ENCODE data around the gene CAMTA1.

CAMTA1 gene

DNA sequence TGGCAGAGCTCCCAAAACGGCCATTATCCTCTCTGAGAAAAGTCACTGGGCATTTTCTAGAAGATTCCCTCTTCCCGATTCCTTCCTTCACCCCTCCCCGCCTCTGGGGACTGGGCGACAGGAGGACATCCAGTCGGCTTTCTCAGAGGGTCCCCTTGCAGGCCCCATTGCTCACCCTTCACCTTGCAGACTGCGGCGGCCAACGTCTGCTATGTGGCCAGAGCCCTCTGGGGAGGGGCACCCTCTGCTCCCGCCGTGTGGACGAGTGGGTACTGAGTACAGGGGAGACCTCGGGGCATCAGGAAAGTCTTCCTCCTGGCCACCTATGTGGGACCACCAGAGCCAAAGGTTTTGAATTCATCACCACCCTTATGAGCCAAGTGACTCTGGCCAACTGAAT is 692.3 kb downstream of the CAMTA1 start:
- no peak for DNase-seq (ENCODE audit: low spot score)

- DNase-seq (ENCODE audit: low spot score) = no peak
These were observed 693.0 kb downstream of the CAMTA1 start for GRCh38 chr1:7478142-7478790.

DNA sequence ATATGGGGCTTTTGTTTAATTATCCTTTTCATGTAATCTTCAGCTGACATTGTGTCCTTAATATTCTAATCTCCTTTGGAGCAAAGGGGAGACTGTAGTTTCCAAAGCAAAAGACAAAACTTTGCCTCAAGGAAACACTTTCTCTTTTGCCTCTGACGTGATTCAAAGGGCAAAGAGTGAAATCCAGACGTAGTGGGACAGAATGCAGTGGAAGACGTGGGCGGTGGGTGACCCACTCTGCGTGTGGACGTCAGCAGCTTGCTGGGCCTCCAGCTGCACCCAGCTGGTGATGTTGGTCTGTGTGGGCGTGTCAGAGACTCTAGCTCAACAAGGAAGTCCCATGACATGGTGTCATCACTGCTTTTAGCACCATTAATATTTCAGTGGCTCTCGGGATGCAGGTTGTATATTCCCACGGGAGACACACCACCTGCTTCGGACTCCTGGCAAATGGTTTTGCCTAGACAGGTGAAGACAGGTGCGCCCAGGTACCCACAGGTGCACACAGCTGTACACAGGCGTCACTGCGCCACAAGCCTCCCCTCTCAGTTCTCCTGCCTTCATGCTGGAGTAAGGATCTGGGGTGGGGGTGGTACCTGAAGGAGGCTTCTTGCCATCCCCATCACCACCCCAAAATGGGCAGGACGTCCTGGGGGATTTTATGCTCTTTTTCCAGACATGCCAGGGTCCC is 693.7 kb downstream of the CAMTA1 start:
- DNase-seq (ENCODE audit: low spot score) = no peak

DNA sequence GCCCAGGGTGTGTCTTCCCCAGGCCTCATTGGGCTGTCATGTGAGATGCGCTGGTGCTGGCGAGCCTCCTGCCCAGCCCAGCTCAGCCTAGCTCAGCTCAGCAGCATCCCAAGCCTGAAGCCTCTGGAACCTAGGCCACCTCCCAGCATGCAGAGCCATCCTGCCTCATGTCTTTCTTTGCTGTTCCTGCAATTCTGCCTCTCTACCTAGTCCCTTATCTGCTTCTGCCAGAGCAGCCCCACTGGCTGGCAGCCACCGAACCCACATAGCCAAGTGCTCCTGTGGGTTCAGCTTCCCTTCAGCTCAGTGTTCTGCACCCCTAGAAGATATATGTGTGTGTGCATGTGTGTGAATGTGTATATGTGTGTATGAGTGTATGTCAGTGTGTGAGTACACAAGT is 694.3 kb downstream of the CAMTA1 start:
- DNase-seq (ENCODE audit: low spot score) = no peak

DNA sequence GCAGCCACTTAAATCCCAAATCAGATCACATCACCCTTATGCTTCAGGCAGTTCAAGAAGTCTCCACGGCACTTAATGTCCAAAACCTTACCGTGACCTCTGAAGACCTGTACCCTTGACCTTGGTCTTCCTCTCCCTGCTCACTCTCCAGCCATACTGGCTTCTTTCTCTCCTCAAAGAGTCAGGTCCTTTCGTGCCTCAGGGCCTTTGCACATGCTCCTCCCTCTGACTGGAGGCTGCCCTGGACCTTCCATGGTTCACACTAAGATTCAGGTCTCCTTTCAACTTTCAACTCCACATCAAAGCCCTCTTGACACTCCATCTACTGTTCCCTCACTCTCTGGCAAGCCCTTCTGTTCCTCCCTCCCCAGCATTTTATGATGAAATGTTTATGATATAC is 695.9 kb downstream of the CAMTA1 start:
- no peak for DNase-seq (ENCODE audit: low spot score)

- no peak for DNase-seq (ENCODE audit: low spot score)
These were observed 696.8 kb downstream of the CAMTA1 start for GRCh38 chr1:7482077-7482476.

DNA sequence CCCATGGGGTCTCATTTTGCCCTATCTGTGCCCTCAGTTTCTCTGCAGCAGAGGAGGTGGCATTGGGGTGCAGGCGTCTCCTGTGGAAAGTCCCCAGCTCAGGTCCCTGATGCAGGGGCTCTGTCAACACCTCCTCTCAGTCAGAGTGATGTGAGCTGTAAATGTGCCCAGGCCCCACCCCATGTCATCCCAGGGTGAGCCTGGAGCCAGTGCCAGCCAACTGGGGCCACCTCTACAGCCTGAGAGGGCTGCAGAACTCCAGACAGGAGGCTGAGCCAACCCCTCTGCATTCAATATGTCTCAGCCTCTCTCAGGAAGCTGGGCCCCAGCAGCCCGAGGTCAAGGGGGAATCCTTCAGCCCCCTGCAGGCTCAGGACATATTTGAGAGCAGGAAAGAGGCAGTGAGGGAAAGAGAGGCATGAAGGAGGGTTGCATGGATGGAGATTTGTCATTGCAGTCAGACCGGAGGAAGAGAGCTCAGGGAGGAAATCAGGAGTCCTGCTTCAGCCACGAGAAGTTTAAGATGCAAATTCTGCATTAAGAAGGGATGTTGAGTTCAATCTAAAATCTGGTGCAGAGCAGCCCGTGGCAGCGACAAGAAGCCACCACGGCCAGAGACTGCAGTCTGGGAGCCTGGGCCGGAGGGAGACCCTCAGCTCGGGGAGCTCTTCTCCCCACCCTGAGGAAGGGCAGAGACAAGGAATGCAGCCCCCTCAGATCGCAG is 697.7 kb downstream of the CAMTA1 start:
- no peak for DNase-seq (ENCODE audit: low spot score)

DNA sequence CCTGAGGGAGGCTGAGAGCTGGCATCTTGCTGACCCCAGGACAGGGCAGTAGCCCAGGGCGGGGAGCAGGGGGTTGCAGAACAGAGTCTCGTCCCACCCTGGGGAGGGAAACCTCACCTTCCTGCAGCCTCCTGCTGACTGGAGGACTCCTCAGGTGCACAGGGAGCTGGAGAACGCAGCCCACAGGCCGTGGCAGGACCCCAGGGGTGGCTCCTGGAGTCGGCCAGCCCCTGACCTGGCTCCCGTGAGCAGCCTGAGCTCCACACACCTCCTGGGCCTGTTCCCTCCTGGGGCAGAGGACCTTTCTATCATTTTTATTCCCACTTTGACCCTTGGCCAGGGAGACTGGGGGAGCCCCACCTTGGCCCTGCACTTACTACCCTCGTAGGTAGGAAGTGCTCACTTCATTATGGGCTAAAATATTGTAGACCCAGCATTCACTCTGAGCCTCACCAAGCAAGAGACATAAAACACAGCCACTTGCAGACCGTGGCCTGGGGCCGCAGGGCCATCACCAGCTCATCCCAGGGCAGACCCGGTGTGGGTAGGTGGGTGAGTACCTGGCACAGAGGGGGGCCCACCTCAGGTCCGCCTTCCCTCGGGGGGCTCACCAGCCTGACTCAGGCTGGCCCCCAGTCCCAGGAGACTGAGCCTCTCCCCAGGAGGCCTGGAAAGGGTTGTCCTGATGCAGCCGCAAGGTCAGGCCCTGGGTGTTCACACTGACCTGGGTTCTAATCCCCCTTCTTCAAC is 698.6 kb downstream of the CAMTA1 start:
- no peak for DNase-seq (ENCODE audit: low spot score)

DNA sequence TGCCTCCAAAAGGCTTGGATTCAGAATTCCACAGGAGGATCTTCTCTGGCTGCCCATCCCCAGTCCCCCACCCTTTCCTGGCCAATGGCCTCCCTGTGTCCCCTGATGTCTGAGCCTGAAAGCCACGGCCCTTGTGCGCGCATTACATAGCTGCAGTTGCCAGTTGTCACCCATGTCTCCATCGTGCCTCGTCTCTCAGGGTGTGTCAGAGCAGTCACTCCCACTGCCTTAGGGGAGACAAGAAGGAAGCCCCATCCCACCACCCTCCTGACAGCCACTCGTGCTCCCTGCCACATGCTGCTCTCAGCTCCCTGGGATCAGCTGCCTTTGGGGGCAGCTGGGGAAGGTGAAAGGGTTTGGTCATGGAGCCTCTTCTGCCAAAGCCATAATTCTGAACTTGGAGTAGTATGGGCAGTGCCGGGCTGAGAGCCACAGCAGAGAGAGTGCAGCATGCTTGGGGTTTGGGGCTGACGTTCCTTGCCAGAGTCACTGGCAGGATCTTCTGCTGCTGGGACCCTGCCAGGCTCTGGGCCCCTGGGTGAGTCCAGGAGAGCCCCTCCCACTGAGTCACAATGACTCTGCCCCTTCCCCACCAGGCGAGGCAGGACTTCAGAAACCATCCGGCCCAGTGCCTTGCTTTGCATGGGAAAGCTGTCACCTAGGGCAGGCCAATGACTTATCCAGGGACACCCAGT is 700.0 kb downstream of the CAMTA1 start:
- no peak for DNase-seq (ENCODE audit: low spot score)

DNA sequence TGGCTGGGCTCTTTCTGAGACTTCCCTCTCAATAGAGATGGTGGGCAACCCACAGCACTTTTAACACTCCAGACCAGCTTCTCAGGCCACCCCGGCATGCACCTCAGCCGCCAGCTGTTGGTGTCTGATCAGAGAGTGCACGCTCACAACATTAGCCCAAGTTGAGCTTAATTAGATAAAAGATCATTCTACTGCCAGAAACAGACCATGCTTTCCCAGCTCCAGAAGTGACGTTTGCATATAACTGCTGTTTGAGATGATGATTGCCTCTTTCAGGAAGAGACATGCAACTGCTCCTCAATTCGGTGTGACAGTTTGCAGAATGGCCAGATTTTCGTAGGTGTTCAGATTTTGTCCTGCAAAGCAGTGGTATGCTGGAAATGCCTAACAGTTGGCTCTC is 700.6 kb downstream of the CAMTA1 start:
- DNase-seq (ENCODE audit: low spot score) = no peak

- DNase-seq (ENCODE audit: low spot score) = no peak
These were observed 702.7 kb downstream of the CAMTA1 start for GRCh38 chr1:7487766-7488474.

DNA sequence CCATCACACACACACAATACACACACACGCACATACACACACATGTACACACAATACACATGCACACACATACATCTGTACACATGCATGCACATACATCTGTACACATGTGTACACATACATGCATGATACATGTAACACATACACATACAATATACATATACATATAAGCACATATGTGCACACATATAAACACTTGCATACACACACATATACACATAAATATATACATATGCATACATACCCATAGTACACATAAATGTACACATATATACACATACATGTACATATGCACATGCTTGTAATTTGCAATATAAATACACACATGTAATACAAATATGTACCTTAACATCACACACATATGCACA is 703.2 kb downstream of the CAMTA1 start:
- no peak for DNase-seq (ENCODE audit: low spot score)

- DNase-seq (ENCODE audit: low spot score) = no peak
These were observed 704.3 kb downstream of the CAMTA1 start for GRCh38 chr1:7489586-7489985.

DNA sequence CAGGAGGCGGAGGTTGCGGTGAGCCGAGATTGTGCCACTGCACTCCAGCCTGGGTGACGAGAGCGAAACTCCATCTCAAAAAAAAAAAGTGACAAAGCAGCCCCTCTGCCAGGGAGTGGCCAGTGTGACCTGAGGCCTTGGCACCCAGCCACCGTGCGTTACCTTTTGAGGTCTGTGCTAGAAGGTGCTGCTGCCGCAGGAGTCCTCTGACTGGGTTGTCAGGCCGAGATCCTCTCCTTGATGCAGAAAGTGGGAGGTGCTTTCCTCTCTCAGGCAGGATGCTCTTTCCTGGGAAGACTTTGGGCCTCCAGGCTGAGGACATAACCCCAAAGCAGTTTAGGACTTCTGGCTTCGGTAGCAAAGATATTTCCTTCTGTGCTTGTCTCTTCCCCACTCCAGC is 705.3 kb downstream of the CAMTA1 start:
- DNase-seq (ENCODE audit: low spot score) = no peak

DNA sequence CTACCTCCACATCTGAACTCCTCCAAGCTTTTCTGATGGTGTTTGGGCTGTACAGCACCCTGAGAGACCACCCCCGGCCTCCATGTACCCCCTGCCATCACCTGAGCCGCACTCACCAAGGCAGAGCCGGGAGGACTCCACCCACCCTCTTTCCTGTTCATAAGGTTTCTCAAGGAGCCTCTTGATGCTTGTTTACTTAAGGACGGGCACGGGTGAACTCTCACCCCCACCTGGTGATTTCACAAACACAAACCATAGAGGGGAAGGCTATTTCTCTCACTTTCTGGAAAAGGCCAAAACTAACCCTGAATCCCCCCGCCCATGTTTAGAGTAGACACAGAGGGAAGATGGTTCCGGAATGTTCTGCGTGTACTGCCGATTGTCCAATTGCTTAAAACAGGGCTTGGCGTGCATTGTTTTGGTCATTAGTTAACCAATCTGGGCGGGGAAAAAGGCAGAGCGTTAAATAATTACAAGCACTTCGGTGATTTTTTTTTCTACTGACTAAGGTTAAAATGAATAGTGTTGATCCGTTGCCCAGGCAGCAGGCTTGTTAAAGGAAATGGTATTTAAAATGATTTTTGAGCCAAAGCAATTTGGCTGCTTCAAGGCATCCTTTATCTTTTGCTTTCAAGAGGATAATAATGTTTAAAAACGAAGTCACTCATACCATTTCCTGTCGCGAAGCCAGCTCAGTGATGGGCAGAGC is 706.0 kb downstream of the CAMTA1 start:
- DNase-seq (ENCODE audit: low spot score) = no peak

GRCh38 chr1:7491818-7492173 is 706.5 kb downstream of the CAMTA1 start:
- no peak for DNase-seq (ENCODE audit: low spot score)

DNA sequence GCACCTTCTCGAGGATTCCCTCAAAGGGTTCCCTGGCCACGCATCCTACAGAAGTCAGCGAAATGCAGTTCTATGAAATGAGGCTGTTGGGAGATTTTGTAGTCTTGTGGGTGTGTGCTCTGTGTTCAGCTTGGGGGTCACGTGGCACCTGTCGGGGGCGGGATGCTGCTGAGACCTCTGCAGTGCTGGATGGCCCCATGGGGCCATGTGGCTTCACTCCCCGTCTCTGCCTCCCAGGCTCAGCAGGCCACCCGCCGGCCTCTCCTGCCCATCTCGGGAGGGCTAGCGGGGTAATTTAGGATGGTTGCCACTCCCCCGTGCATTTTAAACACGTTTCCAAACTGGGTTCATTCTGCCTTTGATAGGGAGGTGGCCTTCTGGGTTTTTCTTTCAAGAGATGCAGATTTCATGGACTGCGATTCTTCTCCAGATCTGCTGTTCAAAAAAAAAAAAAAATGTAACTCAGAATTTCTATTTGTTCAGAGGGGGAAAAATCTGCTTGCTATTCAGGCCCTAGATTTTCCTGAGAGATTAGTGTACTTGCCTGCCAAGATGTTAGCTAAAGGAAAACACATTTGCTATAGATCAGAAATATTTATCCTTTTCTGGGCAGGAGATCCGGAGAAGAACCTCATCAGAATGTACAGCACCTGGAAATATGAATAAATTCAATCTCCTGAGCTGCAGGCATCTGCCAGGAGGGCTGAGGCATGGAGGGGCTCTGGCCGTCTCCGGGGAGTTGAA is 708.6 kb downstream of the CAMTA1 start:
- DNase-seq (ENCODE audit: low spot score) = no peak

DNA sequence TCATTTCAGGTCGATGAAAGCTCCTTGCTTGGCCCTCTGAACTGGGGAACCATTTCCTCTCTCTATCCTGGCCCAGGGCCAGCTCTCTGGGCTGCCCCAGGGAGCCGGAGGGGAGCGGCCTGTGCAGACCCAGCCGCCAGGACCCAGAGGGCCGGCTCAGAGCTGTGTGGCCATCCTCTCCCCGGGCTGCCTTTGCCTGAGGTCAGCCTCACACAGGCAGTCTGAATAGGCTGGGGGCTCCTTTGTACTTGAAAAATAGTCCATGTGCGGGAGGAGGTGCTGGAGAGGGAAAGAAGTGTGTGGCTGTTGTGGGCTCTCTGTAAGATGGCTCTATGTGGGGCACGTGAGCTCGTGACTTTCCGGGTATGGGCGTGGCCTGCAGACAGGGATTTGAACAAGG is 710.7 kb downstream of the CAMTA1 start:
- no peak for DNase-seq (ENCODE audit: low spot score)

GRCh38 chr1:7497107-7497637 is 711.9 kb downstream of the CAMTA1 start:
- no peak for DNase-seq (ENCODE audit: low spot score)

All from HuH-7.5 (cell line).